HG02938 (cell line): ENCODE results near the gene PPIL6.

Source experiments
- ATAC-seq: cut with Tn5 transposase; IDR thresholded peaks from one replicate; pipeline ENCODE4 v1.9.1; 2021; ENCODE audit warnings: mild to moderate bottlenecking, moderate library complexity; ENCODE audit not compliant: unreplicated experiment

The PPIL6 gene

GRCh38 chr6:109449795-109450673 is 9.6 kb upstream of the PPIL6 start:
- ATAC-seq: no peak

GRCh38 chr6:109449064-109449794 is 8.8 kb upstream of the PPIL6 start:
- ATAC-seq: no peak

GRCh38 chr6:109448615-109449014 is 8.2 kb upstream of the PPIL6 start:
- no peak for ATAC-seq

GRCh38 chr6:109447878-109448555 is 7.6 kb upstream of the PPIL6 start:
- ATAC-seq: no peak

- no peak for ATAC-seq
Measured at GRCh38 chr6:109447087-109447486, 6.7 kb upstream of the PPIL6 start.

- no peak for ATAC-seq
Measured at GRCh38 chr6:109446541-109446940, 6.1 kb upstream of the PPIL6 start.

GRCh38 chr6:109446072-109446471 is 5.6 kb upstream of the PPIL6 start:
- ATAC-seq: no peak

GRCh38 chr6:109445382-109445781 is 5.0 kb upstream of the PPIL6 start:
- no peak for ATAC-seq

GRCh38 chr6:109443425-109443950 is 3.1 kb upstream of the PPIL6 start:
- ATAC-seq: no peak

GRCh38 chr6:109442393-109442924 is 2.0 kb upstream of the PPIL6 start:
- ATAC-seq: no peak

- ATAC-seq: peak; percentile 8
Measured at GRCh38 chr6:109441069-109441816, 815 bp upstream of the PPIL6 start.

GRCh38 chr6:109436041-109436440 is 4.4 kb downstream of the PPIL6 start:
- no peak for ATAC-seq

GRCh38 chr6:109434456-109434855 is 6.0 kb downstream of the PPIL6 start:
- no peak for ATAC-seq

GRCh38 chr6:109429496-109429895 is 10.9 kb downstream of the PPIL6 start:
- ATAC-seq: no peak

- no peak for ATAC-seq
Measured at GRCh38 chr6:109428889-109429477, 11.4 kb downstream of the PPIL6 start.

- ATAC-seq: no peak
Measured at GRCh38 chr6:109424946-109425345, 15.5 kb downstream of the PPIL6 start.

- ATAC-seq: no peak
Measured at GRCh38 chr6:109421184-109421583, 19.2 kb downstream of the PPIL6 start.

GRCh38 chr6:109420751-109421150 is 19.7 kb downstream of the PPIL6 start:
- no peak for ATAC-seq

GRCh38 chr6:109417646-109418045 is 22.8 kb downstream of the PPIL6 start:
- ATAC-seq: no peak

- no peak for ATAC-seq
Measured at GRCh38 chr6:109411034-109411433, 29.4 kb downstream of the PPIL6 start.
